OCI-LY1 (cell line): ENCODE results near the gene PACRG.

Experiments
- EZH2 ChIP-seq: fragments of 200-600 bp; sonication (generic), shearing (Covaris generic); IDR thresholded peaks from 2 replicates; pipeline ENCODE4 v1.8.0; 2017; ENCODE audit warnings: borderline replicate concordance, mixed run types, mild to moderate bottlenecking, antibody characterized with exemption, low read length, moderate library complexity, mixed read lengths
- TF ChIP-seq, protein P1 (sequence below): fragments of 200-600 bp; sonication (generic), shearing (Covaris generic); IDR thresholded peaks from 2 replicates; pipeline ENCODE4 v1.5.1; 2017; ENCODE audit warnings: mild to moderate bottlenecking, antibody characterized with exemption, low read length, moderate library complexity, mixed read lengths

DNA sequence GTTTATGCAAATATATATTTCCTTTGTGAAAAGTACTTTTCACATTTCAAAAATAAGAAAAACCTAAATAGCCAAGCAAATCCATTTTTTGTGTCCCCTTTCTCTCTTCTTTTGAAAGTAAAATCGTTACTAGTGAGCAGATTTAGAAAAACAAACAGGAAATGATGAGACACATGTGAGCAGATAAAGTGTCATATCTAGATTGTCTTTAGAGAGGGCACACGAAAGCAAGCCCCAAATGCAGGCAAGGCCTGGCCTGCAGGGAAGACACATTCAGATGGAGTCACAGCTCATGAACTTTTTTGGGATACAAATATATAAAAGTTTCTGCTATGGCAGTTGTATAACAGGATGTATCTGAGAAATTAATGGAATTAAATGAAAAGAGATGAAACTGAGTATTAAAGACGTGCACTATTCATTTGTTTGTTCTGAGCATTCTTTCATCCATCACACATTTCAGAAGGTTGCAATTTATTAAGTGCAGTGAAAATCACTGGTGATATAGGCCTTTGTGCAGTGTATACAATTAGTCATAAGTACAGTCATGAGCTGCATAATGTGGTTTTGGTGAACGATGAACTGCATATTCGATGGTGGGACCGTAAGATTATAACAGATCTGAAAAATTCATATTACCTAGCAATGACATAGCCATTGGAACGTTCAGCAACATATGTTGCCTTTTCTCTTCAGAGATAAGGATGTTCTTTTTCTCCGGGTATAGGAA lies 101.4 kb downstream of the PACRG start:
- no peak for TF ChIP-seq EZH2
- TF ChIP-seq, protein P1, sequence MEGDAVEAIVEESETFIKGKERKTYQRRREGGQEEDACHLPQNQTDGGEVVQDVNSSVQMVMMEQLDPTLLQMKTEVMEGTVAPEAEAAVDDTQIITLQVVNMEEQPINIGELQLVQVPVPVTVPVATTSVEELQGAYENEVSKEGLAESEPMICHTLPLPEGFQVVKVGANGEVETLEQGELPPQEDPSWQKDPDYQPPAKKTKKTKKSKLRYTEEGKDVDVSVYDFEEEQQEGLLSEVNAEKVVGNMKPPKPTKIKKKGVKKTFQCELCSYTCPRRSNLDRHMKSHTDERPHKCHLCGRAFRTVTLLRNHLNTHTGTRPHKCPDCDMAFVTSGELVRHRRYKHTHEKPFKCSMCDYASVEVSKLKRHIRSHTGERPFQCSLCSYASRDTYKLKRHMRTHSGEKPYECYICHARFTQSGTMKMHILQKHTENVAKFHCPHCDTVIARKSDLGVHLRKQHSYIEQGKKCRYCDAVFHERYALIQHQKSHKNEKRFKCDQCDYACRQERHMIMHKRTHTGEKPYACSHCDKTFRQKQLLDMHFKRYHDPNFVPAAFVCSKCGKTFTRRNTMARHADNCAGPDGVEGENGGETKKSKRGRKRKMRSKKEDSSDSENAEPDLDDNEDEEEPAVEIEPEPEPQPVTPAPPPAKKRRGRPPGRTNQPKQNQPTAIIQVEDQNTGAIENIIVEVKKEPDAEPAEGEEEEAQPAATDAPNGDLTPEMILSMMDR = no peak
